Lower lobe of right lung (tissue), 2 donors: ENCODE results near the gene PRSS3. TPM values are rescaled to one million over a fixed set of nuclear protein-coding genes. Genes with fewer than 3 reads are reported as not detected.
"Not testable (repeated sequence)": the region's sequence is repeated elsewhere in the genome, so short reads cannot be mapped to it uniquely, and the experiment has no call there.

Experiments used
- ATAC-seq, 2 donors: fragments of 200-7000 bp; cut with Tn5 transposase; one replicate each; pipeline ENCODE4 v1.9.1; 2020 to 2022; ENCODE audit warnings: mild to moderate bottlenecking in 2 of 2, moderate library complexity in 2 of 2
- DNase-seq: peaks from one replicate; pipeline ENCODE4 v3.0.0-alpha.2; 2020
- H3K27ac ChIP-seq: fragments of 200-600 bp; one replicate; pipeline ENCODE4 v1.8.0; 2022
- H3K27me3 ChIP-seq: fragments of 200-600 bp; one replicate; pipeline ENCODE4 v1.8.0; 2022; ENCODE audit warnings: low read depth
- H3K36me3 ChIP-seq: fragments of 200-600 bp; one replicate; pipeline ENCODE4 v1.8.0; 2022; ENCODE audit warnings: mild to moderate bottlenecking
- H3K4me1 ChIP-seq: fragments of 200-600 bp; one replicate; pipeline ENCODE4 v1.8.0; 2022
- H3K4me3 ChIP-seq: fragments of 200-600 bp; one replicate; pipeline ENCODE4 v1.8.0; 2022; ENCODE audit warnings: mild to moderate bottlenecking
- H3K9me3 ChIP-seq: fragments of 200-600 bp; one replicate; pipeline ENCODE4 v1.8.0; 2022
- intact Hi-C: fragments of 100-400 bp; cut with DNase I; formaldehyde crosslinking; loops from one replicate; pipeline ENCODE4 v1.11.0; 2022
- total RNA-seq: library from RNA; stranded (reverse); fragmentation: NEBNext Ultra II Directional; extraction: Animal tissue kit (Norgen Biotek cat#: 25700); gene quantifications from one replicate; pipeline ENCODE4 v1.2.1, GENCODE V29; 2021
- TF ChIP-seq, protein P1 (sequence below): fragments of 200-600 bp; IDR thresholded peaks from one replicate; pipeline ENCODE4 v1.8.0; 2022; ENCODE audit warnings: antibody characterized with exemption, mild to moderate bottlenecking
- donor health status: DM: no; HTN: yes; CAD: no; lungs with severe emphysema.

PRSS3 gene
- total RNA-seq, 1 donor from 2014 or later = 0.65 TPM

GRCh38 chr9:33835625-33836260 lies 40.4 kb downstream of the PRSS3 start:
- Histone ChIP-seq H3K9me3 (no peaks in the 10 kb centered on the region), H3K27me3 (no peaks in the 10 kb centered on the region), H3K27ac (peak overlapping the region; percentile 25), H3K4me3 (no peak overlapping the region), H3K36me3 (no peaks in the 10 kb centered on the region), H3K4me1 (peaks cover 36% of the 10 kb centered on the region)
- TF ChIP-seq, protein P1, sequence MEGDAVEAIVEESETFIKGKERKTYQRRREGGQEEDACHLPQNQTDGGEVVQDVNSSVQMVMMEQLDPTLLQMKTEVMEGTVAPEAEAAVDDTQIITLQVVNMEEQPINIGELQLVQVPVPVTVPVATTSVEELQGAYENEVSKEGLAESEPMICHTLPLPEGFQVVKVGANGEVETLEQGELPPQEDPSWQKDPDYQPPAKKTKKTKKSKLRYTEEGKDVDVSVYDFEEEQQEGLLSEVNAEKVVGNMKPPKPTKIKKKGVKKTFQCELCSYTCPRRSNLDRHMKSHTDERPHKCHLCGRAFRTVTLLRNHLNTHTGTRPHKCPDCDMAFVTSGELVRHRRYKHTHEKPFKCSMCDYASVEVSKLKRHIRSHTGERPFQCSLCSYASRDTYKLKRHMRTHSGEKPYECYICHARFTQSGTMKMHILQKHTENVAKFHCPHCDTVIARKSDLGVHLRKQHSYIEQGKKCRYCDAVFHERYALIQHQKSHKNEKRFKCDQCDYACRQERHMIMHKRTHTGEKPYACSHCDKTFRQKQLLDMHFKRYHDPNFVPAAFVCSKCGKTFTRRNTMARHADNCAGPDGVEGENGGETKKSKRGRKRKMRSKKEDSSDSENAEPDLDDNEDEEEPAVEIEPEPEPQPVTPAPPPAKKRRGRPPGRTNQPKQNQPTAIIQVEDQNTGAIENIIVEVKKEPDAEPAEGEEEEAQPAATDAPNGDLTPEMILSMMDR = no peak
- intact Hi-C loops = no loop called here
- DNase-seq (no peak), ATAC-seq (no peak)

DNA sequence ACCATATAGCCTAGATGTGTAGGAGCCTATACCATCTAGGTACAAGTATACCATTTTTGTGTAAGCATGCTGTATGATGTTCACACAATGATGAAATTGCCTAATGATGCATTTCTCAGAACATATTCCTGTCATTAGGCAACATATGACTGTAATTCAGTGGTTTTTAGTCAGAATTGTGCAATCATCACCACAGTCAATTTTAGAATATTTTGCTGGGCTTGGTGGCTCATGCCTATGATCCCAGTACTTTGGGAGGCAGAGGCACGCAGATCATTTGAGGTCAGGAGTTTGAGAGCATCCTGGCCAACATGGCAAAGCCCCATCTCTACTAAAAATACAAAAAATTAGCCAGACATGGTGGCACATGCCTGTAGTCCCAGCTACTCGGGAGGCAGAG lies 40.9 kb downstream of the PRSS3 start:
- H3K27me3 ChIP-seq, H3K4me3 ChIP-seq, intact Hi-C loops, H3K36me3 ChIP-seq, H3K9me3 ChIP-seq, DNase-seq: not testable (repeated sequence)
- ATAC-seq = peak; percentile 73
- H3K4me1 ChIP-seq = peaks cover 41% of the 10 kb centered on the region
- H3K27ac ChIP-seq = peak overlapping the region; percentile 25

DNA sequence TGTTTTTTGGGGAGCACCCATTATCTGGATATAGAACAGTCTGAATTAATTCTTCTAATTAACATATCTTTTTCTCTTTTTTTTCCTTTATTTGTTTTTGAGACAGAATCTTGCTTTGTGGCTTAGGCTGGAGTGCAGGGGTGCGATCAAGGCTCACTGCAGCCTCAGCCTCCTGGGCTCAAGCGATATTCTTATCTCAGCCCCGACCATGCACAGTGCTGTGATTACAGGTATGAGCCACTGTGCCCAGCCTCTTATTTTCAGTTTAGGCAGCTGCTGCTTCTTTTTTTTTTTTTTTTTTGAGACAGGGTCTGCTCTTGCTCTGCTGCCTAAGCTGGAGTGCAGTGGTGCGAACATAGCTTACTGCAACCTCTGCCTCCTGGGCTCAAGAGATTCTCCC lies 41.8 kb downstream of the PRSS3 start:
- no peaks in the 10 kb centered on the region for H3K9me3 ChIP-seq
- H3K36me3 ChIP-seq = no peaks in the 10 kb centered on the region
- H3K27me3 ChIP-seq = no peaks in the 10 kb centered on the region
- DNase-seq = no peak
- TF ChIP-seq, protein P1 = no peak
- ATAC-seq = no peak
- intact Hi-C loops = no loop called here
- no peak overlapping the region for H3K4me3 ChIP-seq
- H3K27ac ChIP-seq = no peak overlapping the region
- peaks cover 44% of the 10 kb centered on the region for H3K4me1 ChIP-seq

DNA sequence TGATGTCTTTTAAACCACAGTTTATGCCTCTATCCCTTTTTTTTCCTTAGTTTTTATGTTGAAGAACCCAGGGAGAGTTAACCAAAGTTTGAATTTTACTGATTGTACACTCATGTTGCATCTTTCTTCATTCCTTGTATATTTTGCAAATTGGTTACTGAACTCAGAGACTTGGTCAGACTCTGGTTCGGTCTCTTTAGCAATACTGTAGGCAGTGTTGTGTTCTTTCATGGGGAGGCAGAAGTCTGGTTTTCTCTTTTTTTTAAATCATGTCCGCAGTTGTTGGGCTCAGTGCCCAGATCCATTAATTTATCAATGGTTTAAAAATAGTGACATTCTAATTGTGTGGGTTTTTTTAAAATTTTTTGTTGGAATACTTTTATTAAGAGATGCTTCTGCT lies 45.0 kb downstream of the PRSS3 start:
- TF ChIP-seq, protein P1 = no peak
- Histone ChIP-seq H3K4me1 (peaks cover 55% of the 10 kb centered on the region), H3K27me3 (no peaks in the 10 kb centered on the region), H3K36me3 (no peaks in the 10 kb centered on the region), H3K27ac (no peak overlapping the region), H3K9me3 (no peaks in the 10 kb centered on the region), H3K4me3 (no peak overlapping the region)
- DNase-seq = no peak
- no peak for ATAC-seq
- intact Hi-C loops = no loop called here

GRCh38 chr9:33843312-33843961 lies 48.1 kb downstream of the PRSS3 start:
- ATAC-seq = no peak
- no peaks in the 10 kb centered on the region for H3K9me3 ChIP-seq
- peaks cover 59% of the 10 kb centered on the region for H3K4me1 ChIP-seq
- no peaks in the 10 kb centered on the region for H3K36me3 ChIP-seq
- H3K4me3 ChIP-seq = no peak overlapping the region
- peak overlapping the region; percentile 54 for H3K27ac ChIP-seq
- TF ChIP-seq, protein P1 = no peak
- DNase-seq = peak; percentile 56
- intact Hi-C loops = no loop called here
- no peaks in the 10 kb centered on the region for H3K27me3 ChIP-seq

DNA sequence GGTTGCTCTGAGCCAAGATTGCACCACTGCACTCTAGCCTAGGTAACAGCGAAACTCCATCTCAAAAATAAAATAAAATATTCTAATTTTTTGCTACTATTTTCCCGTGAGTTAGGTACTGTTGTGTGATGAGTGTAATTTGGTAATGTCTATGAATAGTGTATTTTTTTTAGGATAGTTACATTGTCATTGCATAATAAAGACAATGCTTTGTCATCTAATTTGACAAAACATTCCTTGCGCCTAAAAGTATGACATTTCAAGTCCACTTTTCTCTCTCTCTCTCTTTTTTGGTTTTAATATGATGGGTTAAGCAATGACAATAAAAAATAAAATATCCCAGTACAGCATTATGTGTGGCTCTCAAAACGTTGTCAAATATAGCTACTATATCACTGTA lies 50.9 kb downstream of the PRSS3 start:
- ATAC-seq (no peak), DNase-seq (no peak)
- TF ChIP-seq, protein P1 = no peak
- Histone ChIP-seq H3K36me3 (no peaks in the 10 kb centered on the region), H3K4me1 (peaks cover 64% of the 10 kb centered on the region), H3K27me3 (no peaks in the 10 kb centered on the region), H3K4me3 (no peak overlapping the region), H3K9me3 (no peaks in the 10 kb centered on the region), H3K27ac (no peak overlapping the region)
- intact Hi-C loops = no loop called here

- intact Hi-C loops, DNase-seq, H3K4me3 ChIP-seq, H3K27me3 ChIP-seq, ATAC-seq, H3K36me3 ChIP-seq, H3K27ac ChIP-seq, H3K9me3 ChIP-seq: not testable (repeated sequence)
- H3K4me1 ChIP-seq = peaks cover 70% of the 10 kb centered on the region
Observed at GRCh38 chr9:33847894-33848205, 52.5 kb downstream of the PRSS3 start.
